ENCODE measurements around the gene RNF157. TPM values are rescaled to one million over a fixed set of nuclear protein-coding genes. Genes with fewer than 3 reads are reported as not detected.
A peak's percentile ranks its signal among the peaks of the same experiment; 100 is the strongest.

RNF157 gene
- total and polyA plus RNA-seq, 2 of the 13 experiments (the other 11 are each of a cell fraction or from before 2014, with no cell fraction given), result 0.44 to 1.5 TPM

DNA sequence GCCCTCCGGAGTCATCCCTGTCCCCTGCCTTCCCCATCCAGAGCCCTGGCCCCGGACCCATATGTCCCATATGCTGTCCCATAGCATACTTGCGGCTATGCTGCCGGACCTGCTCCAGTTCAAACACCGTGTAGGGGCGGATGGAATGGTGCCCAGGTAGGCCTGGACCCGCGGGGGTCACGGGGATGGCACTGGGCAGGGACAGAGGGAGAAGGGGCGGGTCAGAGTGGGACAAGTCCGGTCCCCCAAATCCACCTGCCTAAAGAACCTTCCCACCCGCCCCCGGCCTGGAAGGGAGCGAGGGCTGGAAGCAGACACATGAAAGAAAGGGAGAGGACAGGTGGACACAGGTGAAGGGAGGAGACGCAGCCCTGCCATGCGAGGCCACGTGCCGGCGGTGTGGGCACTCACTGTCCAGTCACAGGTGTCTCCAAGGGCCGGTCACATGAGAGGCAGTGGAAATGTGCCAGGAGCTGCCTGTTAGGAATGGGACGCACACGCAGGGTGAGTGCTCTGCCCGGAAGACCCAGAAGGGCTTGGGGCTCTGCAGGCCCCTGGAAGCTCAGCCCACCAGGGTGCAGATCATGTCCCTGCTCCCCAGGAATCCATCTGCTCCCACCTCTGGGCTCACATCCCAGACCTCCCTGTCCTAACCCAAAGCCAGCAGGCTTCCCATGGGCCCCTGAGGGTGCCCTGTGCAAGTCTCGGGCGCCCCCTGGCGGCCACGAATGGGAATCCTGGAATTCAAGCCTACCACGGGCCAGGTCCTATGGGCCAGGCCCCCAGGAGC lies 38.9 kb upstream of the RNF157 start (continued):
- TF ChIP-seq, protein P1, sequence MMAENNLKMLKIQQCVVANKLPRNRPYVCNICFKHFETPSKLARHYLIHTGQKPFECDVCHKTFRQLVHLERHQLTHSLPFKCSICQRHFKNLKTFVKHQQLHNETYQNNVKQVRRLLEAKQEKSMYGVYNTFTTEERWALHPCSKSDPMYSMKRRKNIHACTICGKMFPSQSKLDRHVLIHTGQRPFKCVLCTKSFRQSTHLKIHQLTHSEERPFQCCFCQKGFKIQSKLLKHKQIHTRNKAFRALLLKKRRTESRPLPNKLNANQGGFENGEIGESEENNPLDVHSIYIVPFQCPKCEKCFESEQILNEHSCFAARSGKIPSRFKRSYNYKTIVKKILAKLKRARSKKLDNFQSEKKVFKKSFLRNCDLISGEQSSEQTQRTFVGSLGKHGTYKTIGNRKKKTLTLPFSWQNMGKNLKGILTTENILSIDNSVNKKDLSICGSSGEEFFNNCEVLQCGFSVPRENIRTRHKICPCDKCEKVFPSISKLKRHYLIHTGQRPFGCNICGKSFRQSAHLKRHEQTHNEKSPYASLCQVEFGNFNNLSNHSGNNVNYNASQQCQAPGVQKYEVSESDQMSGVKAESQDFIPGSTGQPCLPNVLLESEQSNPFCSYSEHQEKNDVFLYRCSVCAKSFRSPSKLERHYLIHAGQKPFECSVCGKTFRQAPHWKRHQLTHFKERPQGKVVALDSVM (CRISPR knock-in tag; IDR thresholded peaks at IDR 0.05), result no peak
- TF ChIP-seq ZNF546 (CRISPR knock-in tag; conservative IDR thresholded peaks at IDR 0.05) (no peak), ZNF44 (CRISPR knock-in tag; IDR thresholded peaks at IDR 0.05) (no peak), ZNF878 (CRISPR knock-in tag; IDR thresholded peaks at IDR 0.05) (no peak), ZEB1 (IDR thresholded peaks at IDR 0.05; ENCODE audit: insufficient replicate concordance, low read depth) (no peak), CAMTA2 (CRISPR knock-in tag; IDR thresholded peaks at IDR 0.05; ENCODE audit: borderline replicate concordance) (no peak), PLRG1 (conservative IDR thresholded peaks at IDR 0.05) (no peak), EEA1 (CRISPR knock-in tag; IDR thresholded peaks at IDR 0.05; ENCODE audit: borderline replicate concordance) (no peak), HNRNPUL1 (IDR thresholded peaks at IDR 0.05; ENCODE audit: low read depth, low read length) (no peak), NFKBIZ (CRISPR knock-in tag; IDR thresholded peaks at IDR 0.05) (no peak), REPIN1 (CRISPR knock-in tag; IDR thresholded peaks at IDR 0.05; ENCODE audit: borderline replicate concordance, low read depth) (peak; percentile 26; the same call in 1 of the 2 replicates), PAX8 (CRISPR knock-in tag; IDR thresholded peaks at IDR 0.05; ENCODE audit: borderline replicate concordance) (no peak), RFX1 (IDR thresholded peaks at IDR 0.05) (no peak), IRF2 (CRISPR knock-in tag; IDR thresholded peaks at IDR 0.05) (0 out of 2 replicates have a peak, but pooled peaks have one; percentile 34), CCDC6 (CRISPR knock-in tag; IDR thresholded peaks at IDR 0.05) (no peak), XRCC5 (optimal IDR thresholded peaks at IDR 0.05; ENCODE audit: low read length) (peak; percentile 72), ZNF850 (CRISPR knock-in tag; conservative IDR thresholded peaks at IDR 0.05) (no peak)
- TF ChIP-seq, protein P2, sequence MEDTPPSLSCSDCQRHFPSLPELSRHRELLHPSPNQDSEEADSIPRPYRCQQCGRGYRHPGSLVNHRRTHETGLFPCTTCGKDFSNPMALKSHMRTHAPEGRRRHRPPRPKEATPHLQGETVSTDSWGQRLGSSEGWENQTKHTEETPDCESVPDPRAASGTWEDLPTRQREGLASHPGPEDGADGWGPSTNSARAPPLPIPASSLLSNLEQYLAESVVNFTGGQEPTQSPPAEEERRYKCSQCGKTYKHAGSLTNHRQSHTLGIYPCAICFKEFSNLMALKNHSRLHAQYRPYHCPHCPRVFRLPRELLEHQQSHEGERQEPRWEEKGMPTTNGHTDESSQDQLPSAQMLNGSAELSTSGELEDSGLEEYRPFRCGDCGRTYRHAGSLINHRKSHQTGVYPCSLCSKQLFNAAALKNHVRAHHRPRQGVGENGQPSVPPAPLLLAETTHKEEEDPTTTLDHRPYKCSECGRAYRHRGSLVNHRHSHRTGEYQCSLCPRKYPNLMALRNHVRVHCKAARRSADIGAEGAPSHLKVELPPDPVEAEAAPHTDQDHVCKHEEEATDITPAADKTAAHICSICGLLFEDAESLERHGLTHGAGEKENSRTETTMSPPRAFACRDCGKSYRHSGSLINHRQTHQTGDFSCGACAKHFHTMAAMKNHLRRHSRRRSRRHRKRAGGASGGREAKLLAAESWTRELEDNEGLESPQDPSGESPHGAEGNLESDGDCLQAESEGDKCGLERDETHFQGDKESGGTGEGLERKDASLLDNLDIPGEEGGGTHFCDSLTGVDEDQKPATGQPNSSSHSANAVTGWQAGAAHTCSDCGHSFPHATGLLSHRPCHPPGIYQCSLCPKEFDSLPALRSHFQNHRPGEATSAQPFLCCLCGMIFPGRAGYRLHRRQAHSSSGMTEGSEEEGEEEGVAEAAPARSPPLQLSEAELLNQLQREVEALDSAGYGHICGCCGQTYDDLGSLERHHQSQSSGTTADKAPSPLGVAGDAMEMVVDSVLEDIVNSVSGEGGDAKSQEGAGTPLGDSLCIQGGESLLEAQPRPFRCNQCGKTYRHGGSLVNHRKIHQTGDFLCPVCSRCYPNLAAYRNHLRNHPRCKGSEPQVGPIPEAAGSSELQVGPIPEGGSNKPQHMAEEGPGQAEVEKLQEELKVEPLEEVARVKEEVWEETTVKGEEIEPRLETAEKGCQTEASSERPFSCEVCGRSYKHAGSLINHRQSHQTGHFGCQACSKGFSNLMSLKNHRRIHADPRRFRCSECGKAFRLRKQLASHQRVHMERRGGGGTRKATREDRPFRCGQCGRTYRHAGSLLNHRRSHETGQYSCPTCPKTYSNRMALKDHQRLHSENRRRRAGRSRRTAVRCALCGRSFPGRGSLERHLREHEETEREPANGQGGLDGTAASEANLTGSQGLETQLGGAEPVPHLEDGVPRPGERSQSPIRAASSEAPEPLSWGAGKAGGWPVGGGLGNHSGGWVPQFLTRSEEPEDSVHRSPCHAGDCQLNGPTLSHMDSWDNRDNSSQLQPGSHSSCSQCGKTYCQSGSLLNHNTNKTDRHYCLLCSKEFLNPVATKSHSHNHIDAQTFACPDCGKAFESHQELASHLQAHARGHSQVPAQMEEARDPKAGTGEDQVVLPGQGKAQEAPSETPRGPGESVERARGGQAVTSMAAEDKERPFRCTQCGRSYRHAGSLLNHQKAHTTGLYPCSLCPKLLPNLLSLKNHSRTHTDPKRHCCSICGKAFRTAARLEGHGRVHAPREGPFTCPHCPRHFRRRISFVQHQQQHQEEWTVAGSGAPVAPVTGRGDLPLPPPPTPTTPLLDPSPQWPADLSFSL (CRISPR knock-in tag; IDR thresholded peaks at IDR 0.05), result no peak
- TF ChIP-seq, protein P3, sequence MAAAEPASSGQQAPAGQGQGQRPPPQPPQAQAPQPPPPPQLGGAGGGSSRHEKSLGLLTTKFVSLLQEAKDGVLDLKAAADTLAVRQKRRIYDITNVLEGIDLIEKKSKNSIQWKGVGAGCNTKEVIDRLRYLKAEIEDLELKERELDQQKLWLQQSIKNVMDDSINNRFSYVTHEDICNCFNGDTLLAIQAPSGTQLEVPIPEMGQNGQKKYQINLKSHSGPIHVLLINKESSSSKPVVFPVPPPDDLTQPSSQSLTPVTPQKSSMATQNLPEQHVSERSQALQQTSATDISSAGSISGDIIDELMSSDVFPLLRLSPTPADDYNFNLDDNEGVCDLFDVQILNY (CRISPR knock-in tag; conservative IDR thresholded peaks at IDR 0.05), result no peak
- TF ChIP-seq, protein P4, sequence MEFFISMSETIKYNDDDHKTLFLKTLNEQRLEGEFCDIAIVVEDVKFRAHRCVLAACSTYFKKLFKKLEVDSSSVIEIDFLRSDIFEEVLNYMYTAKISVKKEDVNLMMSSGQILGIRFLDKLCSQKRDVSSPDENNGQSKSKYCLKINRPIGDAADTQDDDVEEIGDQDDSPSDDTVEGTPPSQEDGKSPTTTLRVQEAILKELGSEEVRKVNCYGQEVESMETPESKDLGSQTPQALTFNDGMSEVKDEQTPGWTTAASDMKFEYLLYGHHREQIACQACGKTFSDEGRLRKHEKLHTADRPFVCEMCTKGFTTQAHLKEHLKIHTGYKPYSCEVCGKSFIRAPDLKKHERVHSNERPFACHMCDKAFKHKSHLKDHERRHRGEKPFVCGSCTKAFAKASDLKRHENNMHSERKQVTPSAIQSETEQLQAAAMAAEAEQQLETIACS (CRISPR knock-in tag; IDR thresholded peaks at IDR 0.05), result no peak
